DOHH2 (cell line): ENCODE data around the gene TPD52L2.

Experiments
- EZH2phosphoT487 ChIP-seq: fragments of 200-600 bp; sonication (generic); IDR thresholded peaks from 2 replicates; pipeline ENCODE4 v1.6.1; 2017; ENCODE audit warnings: borderline replicate concordance, mild to moderate bottlenecking, antibody characterized with exemption, low read length, moderate library complexity, mixed read lengths
- TF ChIP-seq, protein P1 (sequence below): fragments of 200-600 bp; sonication (generic); IDR thresholded peaks from one replicate; pipeline ENCODE4 v1.5.1; 2014; ENCODE audit warnings: antibody characterized with exemption, mild to moderate bottlenecking, low read depth, low read length; ENCODE audit not compliant: poor library complexity, severe bottlenecking

DNA sequence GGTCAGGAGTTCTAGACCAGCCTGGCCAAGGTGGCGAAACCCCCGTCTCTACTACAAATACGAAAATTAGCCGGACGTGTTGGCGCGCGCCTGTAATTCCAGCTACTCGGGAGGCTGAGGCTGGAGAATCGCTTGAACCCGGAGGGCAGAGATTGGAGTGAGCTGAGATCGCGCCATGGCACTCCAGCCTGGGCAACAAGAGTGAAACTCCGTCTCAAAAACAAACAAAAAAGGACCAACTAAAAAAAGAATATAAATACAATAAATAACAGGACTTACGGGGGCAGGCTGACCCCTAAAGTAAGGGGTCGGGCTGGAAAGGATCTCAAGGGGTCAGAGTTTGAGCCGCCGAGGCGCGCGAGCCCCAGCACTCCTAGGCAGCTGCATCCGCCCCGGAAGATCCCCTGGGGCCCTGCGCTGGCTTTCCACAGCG, 509 bp upstream of the TPD52L2 start:
- TF ChIP-seq, protein P1, sequence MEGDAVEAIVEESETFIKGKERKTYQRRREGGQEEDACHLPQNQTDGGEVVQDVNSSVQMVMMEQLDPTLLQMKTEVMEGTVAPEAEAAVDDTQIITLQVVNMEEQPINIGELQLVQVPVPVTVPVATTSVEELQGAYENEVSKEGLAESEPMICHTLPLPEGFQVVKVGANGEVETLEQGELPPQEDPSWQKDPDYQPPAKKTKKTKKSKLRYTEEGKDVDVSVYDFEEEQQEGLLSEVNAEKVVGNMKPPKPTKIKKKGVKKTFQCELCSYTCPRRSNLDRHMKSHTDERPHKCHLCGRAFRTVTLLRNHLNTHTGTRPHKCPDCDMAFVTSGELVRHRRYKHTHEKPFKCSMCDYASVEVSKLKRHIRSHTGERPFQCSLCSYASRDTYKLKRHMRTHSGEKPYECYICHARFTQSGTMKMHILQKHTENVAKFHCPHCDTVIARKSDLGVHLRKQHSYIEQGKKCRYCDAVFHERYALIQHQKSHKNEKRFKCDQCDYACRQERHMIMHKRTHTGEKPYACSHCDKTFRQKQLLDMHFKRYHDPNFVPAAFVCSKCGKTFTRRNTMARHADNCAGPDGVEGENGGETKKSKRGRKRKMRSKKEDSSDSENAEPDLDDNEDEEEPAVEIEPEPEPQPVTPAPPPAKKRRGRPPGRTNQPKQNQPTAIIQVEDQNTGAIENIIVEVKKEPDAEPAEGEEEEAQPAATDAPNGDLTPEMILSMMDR, result no peak
- no peak for TF ChIP-seq EZH2phosphoT487
